ENCODE measurements around the gene CNKSR2.

CNKSR2 gene

GRCh38 chrX:21374163-21374993, at the start of gene CNKSR2:
TSS of gene CNKSR2 (plus strand) at chrX:21374418. CDS start at chrX:21374898, 480 bp downstream.
- DNase-seq: peak; percentile 75

GRCh38 chrX:21354725-21355124, 19.5 kb upstream of the CNKSR2 start:
- DNase-seq: no peak

GRCh38 chrX:21355831-21356230, 18.4 kb upstream of the CNKSR2 start:
- DNase-seq: no peak

GRCh38 chrX:21369613-21370012, 4.6 kb upstream of the CNKSR2 start:
- DNase-seq: no peak

GRCh38 chrX:21373001-21373400, 1.2 kb upstream of the CNKSR2 start:
- no peak for DNase-seq

GRCh38 chrX:21373637-21374162, 518 bp upstream of the CNKSR2 start:
- no peak for DNase-seq

GRCh38 chrX:21374994-21375707, 933 bp downstream of the CNKSR2 start:
- peak; percentile 18 for DNase-seq

- DNase-seq: no peak
Measured at GRCh38 chrX:21375708-21376009, 1.4 kb downstream of the CNKSR2 start.

GRCh38 chrX:21376636-21377035, 2.4 kb downstream of the CNKSR2 start:
- DNase-seq: no peak

- DNase-seq: no peak
Measured at GRCh38 chrX:21379991-21380390, 5.8 kb downstream of the CNKSR2 start.

GRCh38 chrX:21382715-21383114, 8.5 kb downstream of the CNKSR2 start:
- no peak for DNase-seq

GRCh38 chrX:21383546-21383945, 9.3 kb downstream of the CNKSR2 start:
- DNase-seq: no peak

GRCh38 chrX:21384178-21384577, 10.0 kb downstream of the CNKSR2 start:
- no peak for DNase-seq

GRCh38 chrX:21394792-21395191, 20.6 kb downstream of the CNKSR2 start:
- no peak for DNase-seq

- DNase-seq: no peak
Measured at GRCh38 chrX:21398426-21398825, 24.2 kb downstream of the CNKSR2 start.

- no peak for DNase-seq
Measured at GRCh38 chrX:21400408-21401121, 26.3 kb downstream of the CNKSR2 start.

GRCh38 chrX:21408307-21408706, 34.1 kb downstream of the CNKSR2 start:
- DNase-seq: peak; percentile 33

GRCh38 chrX:21408788-21409187, 34.6 kb downstream of the CNKSR2 start:
- no peak for DNase-seq

GRCh38 chrX:21412029-21412428, 37.8 kb downstream of the CNKSR2 start:
- DNase-seq: no peak

- no peak for DNase-seq
Measured at GRCh38 chrX:21412883-21413282, 38.7 kb downstream of the CNKSR2 start.

GRCh38 chrX:21427086-21427485, 52.9 kb downstream of the CNKSR2 start:
- no peak for DNase-seq

- no peak for DNase-seq
Measured at GRCh38 chrX:21437036-21437435, 62.8 kb downstream of the CNKSR2 start.

GRCh38 chrX:21438792-21439191, 64.6 kb downstream of the CNKSR2 start:
- DNase-seq: no peak

GRCh38 chrX:21440911-21441310, 66.7 kb downstream of the CNKSR2 start:
- DNase-seq: no peak

Data from right hindlimb (tissue), 1 donor.